Measurements from ENCODE around the gene ING1.
A peak's percentile ranks its signal among the peaks of the same experiment; 100 is the strongest.
"Not testable (repeated sequence)": the region's sequence is repeated elsewhere in the genome, so short reads cannot be mapped to it uniquely, and the experiment has no call there.

The ING1 gene

GRCh38 chr13:110715395-110716246 lies 2.1 kb downstream of the ING1 start:
- DNase-seq (ENCODE audit: low read depth), result peak; percentile 93

GRCh38 chr13:110716247-110716515 lies 2.7 kb downstream of the ING1 start:
- DNase-seq (ENCODE audit: low read depth), result no peak

DNA sequence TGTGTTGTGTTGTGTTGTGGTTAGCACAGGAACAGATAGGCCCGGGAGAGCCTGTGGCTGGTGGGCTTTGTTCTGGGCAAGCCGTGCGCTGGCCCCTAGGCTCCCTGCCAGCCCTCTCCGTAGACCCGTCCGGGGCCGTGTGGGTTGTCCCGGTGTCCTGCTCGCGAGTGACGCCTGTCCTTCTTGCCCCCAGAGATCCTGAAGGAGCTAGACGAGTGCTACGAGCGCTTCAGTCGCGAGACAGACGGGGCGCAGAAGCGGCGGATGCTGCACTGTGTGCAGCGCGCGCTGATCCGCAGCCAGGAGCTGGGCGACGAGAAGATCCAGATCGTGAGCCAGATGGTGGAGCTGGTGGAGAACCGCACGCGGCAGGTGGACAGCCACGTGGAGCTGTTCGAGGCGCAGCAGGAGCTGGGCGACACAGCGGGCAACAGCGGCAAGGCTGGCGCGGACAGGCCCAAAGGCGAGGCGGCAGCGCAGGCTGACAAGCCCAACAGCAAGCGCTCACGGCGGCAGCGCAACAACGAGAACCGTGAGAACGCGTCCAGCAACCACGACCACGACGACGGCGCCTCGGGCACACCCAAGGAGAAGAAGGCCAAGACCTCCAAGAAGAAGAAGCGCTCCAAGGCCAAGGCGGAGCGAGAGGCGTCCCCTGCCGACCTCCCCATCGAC lies 5.7 kb downstream of the ING1 start:
- no peak for DNase-seq (ENCODE audit: low read depth)

- no peak for DNase-seq (ENCODE audit: low read depth)
Measured at GRCh38 chr13:110722971-110723370, 9.5 kb downstream of the ING1 start.

DNA sequence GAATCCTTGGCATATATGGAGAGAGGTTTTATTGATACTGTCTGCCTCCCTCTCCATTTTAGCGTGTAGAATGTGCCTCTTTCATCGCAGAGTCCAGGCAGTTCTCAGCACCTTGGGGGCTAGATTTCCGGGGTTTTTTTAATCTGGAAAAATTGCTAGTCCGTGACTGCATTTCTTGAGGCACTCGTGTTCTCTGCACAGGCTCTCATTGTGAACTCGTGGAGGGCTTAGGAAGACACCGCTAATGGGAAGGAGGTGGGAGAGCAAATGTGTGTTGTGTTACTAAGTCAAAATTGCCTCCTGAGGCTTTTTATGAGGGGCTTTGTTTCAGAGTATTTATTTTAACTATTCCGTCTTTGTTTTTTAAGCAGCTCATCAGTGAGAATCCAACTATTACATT lies 10.1 kb downstream of the ING1 start:
- no peak for DNase-seq (ENCODE audit: low read depth)

DNA sequence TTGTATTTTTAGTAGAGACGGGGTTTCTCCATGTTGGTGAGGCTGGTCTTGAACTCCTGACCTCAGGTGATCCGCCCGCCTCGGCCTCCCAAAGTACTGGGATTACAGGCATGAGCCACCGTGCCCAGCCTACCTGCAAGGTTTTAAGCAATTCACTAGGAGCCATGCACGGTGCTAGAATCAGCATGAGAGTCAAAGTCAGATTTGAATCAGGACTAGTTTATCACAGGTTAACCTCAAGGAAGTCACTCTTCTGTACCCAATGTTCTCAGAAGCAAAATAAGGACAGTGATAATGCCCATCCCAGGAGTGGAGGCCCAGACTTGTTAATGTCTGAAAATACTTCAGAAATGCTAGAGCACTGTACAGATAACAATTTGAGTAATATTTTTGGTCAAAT lies 12.7 kb downstream of the ING1 start:
- DNase-seq (ENCODE audit: low read depth), result not testable (repeated sequence)

DNA sequence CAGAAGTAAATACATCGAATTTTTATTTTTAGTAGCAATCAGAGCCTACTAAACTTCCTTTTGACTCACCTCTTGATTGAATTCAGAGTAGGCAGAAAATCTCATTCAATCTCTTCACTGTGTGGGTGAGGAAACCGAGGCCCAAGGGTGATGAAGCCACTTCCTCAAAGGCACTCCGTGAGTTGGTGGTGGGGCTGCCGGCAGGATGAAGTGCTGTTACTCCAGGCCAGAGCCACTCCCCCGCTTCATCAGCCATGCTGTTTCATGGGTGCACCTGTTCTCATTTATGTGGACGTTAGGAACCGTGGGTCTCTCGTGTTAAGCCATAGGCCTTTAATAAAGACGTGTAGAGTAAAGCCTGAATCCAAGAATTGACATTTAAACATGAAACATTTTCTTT lies 13.2 kb downstream of the ING1 start:
- DNase-seq (ENCODE audit: low read depth), result peak; percentile 56

- DNase-seq (ENCODE audit: low read depth), result no peak
Measured at GRCh38 chr13:110731072-110731471, 17.6 kb downstream of the ING1 start.

- DNase-seq (ENCODE audit: low read depth), result no peak
Measured at GRCh38 chr13:110734561-110734960, 21.1 kb downstream of the ING1 start.

DNA sequence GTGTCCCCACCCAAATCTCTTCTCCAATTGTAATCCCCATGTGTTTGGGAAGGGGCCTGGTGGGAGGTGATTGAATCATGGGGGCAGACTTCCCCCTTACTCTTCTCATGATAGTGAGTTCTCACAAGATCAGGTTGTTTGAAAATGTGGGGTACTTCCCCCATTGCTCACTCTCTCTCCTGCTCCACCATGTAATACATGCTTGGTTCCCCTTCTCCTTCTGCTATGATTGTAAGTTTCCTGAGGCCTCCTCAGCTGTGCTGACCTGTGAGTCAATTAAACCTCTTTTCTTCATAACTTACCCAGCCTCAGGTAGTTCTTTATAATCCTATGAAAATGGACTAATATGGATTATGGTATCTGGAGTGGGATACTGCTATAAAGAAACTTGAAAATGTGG lies 24.1 kb downstream of the ING1 start:
- no peak for DNase-seq (ENCODE audit: low read depth)

DNA sequence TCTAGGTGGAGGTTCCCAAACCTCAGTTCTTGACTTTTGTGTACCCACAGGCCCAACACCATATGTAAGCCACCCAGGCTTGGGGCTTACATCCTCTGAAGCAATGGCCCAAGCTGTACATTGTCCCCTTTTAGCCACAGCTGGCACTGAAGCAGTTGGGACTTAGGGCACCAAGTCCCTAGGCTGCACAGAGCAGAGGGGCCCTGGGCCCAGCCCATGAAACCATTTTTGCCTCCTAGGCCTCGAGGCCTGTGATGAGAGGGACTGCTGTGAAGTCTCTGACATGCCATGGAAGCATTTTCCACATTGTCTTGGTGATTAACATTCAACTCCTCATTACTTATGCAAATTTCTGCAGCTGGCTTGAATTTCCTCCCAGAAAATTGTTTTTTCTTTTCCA lies 30.2 kb downstream of the ING1 start:
- DNase-seq (ENCODE audit: low read depth), result no peak

GRCh38 chr13:110746438-110746837 lies 32.9 kb downstream of the ING1 start:
- no peak for DNase-seq (ENCODE audit: low read depth)

DNA sequence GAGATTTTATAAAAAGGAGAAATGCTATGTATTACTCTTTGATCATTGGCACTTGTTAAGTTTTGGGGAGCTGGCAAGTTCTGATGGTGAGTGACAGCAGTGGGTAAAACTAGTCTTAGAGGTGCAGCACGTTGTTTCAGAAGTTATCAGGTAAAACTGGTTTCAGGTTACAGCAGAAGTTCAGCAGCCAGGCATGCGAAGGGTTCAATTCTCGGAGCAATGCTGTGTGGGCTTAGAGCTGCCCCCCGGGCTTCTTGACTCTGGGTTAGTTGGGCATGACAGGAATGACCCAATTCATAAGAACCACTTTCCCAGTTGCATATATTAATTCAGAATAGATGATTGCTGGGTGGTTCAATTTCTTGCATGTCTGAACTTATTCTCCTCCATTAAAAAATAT lies 34.8 kb downstream of the ING1 start:
- DNase-seq (ENCODE audit: low read depth), result no peak

DNA sequence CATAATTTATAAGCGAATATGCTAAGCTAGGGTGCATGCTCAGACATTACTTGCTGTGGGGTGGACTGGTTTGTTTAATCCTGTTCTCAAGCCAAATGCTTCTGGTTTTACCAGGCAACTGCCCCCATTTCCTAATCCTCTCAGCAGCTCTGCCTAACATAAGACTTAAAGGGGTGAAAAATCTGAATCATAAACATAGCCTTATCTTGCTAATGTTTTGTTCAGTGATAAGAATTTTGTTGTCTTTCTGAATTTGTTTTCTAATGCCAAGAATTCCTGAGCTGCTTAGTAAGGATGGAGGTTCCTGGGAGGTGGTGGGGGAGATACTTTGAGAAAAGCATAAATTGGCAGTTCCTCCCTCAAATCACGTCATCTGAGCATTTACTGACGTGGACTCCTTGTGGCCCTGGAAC lies 42.7 kb downstream of the ING1 start:
- DNase-seq (ENCODE audit: low read depth), result no peak

DNA sequence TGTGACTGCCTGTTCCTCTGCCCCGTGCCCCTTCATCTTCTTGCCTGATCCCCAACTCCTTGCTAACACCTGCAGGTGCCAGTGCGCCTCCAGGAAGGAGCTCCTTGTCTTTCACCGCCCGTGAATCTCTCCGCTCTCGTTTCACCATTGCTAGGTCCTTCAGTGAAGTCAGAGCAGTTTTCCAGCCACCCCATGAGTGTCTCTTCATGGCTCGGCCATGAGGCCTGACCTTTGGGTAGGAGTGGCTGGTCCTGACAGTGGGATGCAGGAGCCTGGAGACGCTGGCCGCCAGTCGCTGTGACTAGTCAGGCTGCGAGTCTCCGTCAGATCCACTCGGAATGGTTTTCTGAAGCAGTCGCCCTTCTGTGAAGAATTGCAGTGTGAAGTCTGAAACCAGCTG lies 43.8 kb downstream of the ING1 start:
- no peak for DNase-seq (ENCODE audit: low read depth)

GRCh38 chr13:110758195-110758805 lies 44.8 kb downstream of the ING1 start:
- DNase-seq (ENCODE audit: low read depth), result no peak

DNA sequence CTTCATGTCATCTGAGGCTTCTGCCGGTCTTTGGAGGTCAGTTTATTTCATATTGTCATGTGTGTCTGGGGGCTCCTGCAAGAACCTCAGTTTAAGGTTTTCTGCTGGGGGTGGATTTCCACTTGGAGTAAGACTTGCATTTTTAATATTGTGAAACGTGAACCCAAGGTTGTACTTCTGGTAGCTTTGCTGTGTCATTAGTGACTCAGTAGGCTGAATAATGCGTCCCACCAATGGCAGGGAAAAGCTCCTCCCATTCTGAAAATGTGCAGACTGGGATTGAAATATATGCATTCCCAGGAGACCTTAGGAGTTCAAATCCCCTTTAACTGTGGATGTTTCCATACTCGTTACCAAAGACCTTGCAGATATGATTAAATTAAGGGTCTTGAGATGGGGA lies 46.2 kb downstream of the ING1 start:
- DNase-seq (ENCODE audit: low read depth), result no peak

GRCh38 chr13:110760611-110761010 lies 47.1 kb downstream of the ING1 start:
- DNase-seq (ENCODE audit: low read depth), result no peak

- DNase-seq (ENCODE audit: low read depth), result no peak
Measured at GRCh38 chr13:110766671-110767430, 53.4 kb downstream of the ING1 start.

GRCh38 chr13:110767476-110767875 lies 54.0 kb downstream of the ING1 start:
- no peak for DNase-seq (ENCODE audit: low read depth)

GRCh38 chr13:110769097-110769496 lies 55.6 kb downstream of the ING1 start:
- no peak for DNase-seq (ENCODE audit: low read depth)

GRCh38 chr13:110770678-110771077 lies 57.2 kb downstream of the ING1 start:
- DNase-seq (ENCODE audit: low read depth), result no peak

DNA sequence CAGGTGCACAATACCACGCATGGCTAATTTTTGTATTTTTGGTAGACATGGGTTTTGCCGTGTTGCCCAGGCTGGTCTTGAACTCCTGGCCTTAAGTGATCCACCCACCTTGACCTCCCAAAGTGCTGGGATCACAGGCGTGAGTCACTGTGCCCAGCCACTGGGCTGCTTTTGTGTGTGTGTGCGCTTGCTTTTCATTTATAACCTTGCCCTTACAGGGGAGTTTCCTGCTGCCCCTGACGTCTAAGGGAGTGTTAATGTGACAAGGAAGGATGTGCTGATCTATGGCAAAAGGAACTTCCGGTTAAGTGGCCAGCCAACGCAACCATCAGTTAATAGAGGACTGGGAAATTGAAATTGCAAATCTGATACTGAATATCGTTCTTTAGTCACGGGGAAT lies 57.7 kb downstream of the ING1 start:
- DNase-seq (ENCODE audit: low read depth), result no peak

All from stimulated activated CD8-positive, alpha-beta memory T cell treated with anti-CD3 and anti-CD28 coated beads, Interleukin-4, amount 100 ng/mL, for 24 hours (primary cell).